Measurements from ENCODE around the gene TRRAP. TPM values are rescaled to one million over a fixed set of nuclear protein-coding genes. Genes with fewer than 3 reads are reported as not detected.
A peak's percentile ranks its signal among the peaks of the same experiment; 100 is the strongest.

TRRAP gene
- total RNA-seq, 1 donor from 2014 or later, result 30.4 TPM

DNA sequence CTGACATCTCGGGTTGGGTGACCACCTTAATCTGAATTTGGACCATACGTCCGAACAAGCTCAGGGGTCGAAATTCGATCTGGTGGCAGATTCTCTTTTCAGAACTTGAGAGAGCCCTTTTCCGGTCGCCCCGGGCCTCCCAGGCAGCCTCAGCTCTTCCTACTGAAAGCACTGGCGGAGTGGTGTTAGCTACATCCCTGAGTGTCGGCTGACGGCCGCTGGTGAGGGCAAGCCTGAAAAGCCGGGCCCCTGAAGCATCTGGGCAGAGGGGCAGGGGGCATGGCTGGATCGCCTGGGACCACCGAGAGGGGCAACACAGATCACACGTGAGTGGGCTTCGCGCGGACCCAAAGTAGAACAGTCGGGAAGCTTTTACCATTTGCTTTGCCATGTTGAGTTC, 149.5 kb downstream of the TRRAP start:
- Mint-ChIP-seq H3K27me3 (ENCODE audit: low read depth) (no peaks in the 10 kb centered on the region), H3K27ac (ENCODE audit: unreplicated experiment) (peak overlapping the region; percentile 71), H3K9me3 (ENCODE audit: low read depth) (peaks cover 6% of the 10 kb centered on the region), H3K4me1 (ENCODE audit: low read depth) (peaks cover 66% of the 10 kb centered on the region), H3K4me3 (ENCODE audit: unreplicated experiment) (no peak overlapping the region), H3K36me3 (ENCODE audit: low read depth) (peaks cover 37% of the 10 kb centered on the region)
- TF ChIP-seq, protein P1, sequence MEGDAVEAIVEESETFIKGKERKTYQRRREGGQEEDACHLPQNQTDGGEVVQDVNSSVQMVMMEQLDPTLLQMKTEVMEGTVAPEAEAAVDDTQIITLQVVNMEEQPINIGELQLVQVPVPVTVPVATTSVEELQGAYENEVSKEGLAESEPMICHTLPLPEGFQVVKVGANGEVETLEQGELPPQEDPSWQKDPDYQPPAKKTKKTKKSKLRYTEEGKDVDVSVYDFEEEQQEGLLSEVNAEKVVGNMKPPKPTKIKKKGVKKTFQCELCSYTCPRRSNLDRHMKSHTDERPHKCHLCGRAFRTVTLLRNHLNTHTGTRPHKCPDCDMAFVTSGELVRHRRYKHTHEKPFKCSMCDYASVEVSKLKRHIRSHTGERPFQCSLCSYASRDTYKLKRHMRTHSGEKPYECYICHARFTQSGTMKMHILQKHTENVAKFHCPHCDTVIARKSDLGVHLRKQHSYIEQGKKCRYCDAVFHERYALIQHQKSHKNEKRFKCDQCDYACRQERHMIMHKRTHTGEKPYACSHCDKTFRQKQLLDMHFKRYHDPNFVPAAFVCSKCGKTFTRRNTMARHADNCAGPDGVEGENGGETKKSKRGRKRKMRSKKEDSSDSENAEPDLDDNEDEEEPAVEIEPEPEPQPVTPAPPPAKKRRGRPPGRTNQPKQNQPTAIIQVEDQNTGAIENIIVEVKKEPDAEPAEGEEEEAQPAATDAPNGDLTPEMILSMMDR (IDR thresholded peaks at IDR 0.05), result no peak
- no peak for DNase-seq (ENCODE audit: low spot score)

DNA sequence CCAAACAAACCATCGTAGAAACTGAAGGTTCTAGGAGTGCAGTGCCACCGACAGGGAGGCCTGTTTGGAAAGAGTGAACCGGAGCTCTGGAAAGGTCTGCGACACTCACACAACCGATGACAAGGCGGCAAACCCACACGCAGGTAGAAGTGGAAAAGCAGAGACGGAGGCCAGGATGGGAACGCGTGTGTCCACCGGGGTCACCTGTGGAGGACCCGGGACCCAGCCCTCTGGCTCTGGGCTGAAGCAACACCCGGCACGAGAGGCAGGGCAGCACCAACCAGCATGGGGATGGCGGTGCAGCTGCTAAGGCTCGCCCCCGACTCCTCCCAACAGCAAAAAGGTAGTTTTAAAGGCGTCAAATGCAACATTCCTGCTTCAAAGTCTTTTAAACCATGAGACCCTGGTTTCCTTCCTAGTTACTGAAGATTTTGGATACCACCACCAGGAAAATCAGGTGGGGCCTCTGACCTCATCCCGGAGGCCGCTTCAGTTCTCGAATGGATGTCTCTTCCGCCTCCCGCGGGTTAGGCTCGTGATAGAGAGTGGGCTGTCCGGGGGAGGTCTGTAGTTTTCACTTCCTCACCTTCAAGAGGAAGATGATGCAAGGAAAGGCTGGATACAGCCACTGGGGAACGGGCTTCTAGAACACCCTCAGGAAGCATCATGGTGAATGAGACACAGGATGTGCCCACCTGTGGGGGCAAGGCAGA, 150.1 kb downstream of the TRRAP start:
- no peak for DNase-seq (ENCODE audit: low spot score)
- no peaks in the 10 kb centered on the region for H3K27me3 Mint-ChIP-seq (ENCODE audit: low read depth)
- H3K4me3 Mint-ChIP-seq (ENCODE audit: unreplicated experiment), result no peak overlapping the region
- TF ChIP-seq, protein P1 (IDR thresholded peaks at IDR 0.05), result no peak
- H3K4me1 Mint-ChIP-seq (ENCODE audit: low read depth), result peaks cover 61% of the 10 kb centered on the region
- peak overlapping the region; percentile 71 for H3K27ac Mint-ChIP-seq (ENCODE audit: unreplicated experiment)
- H3K36me3 Mint-ChIP-seq (ENCODE audit: low read depth), result peaks cover 39% of the 10 kb centered on the region
- peaks cover 6% of the 10 kb centered on the region for H3K9me3 Mint-ChIP-seq (ENCODE audit: low read depth)

DNA sequence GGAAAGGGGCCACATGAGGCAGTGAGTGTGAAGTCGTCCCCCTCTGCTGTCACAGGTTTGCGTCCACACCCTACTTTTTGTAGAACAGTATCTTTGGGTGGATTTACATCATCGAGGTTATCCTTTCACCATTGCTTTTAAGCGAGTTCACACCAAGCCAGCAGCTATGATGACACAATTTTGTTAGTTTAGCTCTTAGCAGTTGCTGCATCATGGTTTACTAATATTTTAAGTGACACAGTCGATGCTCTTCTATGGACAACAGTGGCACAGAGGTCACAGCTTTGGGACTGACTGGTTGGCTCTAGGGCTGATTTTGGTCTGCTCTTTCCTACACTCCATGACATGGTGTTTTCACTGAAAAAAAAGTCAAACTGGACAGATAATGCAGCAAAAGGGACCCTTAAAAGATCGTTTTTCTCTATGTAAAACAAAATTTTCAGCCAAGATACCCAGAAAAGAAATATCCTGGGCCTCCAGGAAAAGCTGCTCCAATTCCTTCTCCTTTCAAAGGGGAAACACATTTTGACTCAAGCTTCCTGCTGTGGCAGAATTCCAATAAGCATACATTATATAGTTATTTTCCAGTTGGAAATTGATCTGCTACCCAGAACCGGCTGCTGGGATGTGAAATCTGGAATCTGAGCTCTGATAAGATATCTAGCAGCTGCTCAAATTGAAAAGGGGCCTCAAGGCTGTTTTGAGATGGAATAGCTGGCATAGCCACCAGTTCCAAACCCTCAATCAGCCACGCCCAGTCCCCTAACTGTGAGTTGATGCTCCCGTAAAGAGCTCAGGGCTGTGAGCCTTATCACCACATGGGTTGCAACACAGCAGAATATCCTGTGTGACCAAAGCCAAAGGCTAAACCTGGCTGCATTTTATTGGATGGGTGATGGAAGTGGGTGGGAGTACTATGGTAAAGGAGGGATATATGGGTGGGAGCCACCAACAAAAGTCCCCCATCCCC, 151.4 kb downstream of the TRRAP start:
- no peaks in the 10 kb centered on the region for H3K27me3 Mint-ChIP-seq (ENCODE audit: low read depth)
- no peak overlapping the region for H3K4me3 Mint-ChIP-seq (ENCODE audit: unreplicated experiment)
- H3K27ac Mint-ChIP-seq (ENCODE audit: unreplicated experiment), result peak overlapping the region; percentile 83
- peaks cover under 1% of the 10 kb centered on the region for H3K9me3 Mint-ChIP-seq (ENCODE audit: low read depth)
- H3K36me3 Mint-ChIP-seq (ENCODE audit: low read depth), result peaks cover 42% of the 10 kb centered on the region
- TF ChIP-seq, protein P1 (IDR thresholded peaks at IDR 0.05), result no peak
- no peak for DNase-seq (ENCODE audit: low spot score)
- H3K4me1 Mint-ChIP-seq (ENCODE audit: low read depth), result peaks cover 50% of the 10 kb centered on the region

DNA sequence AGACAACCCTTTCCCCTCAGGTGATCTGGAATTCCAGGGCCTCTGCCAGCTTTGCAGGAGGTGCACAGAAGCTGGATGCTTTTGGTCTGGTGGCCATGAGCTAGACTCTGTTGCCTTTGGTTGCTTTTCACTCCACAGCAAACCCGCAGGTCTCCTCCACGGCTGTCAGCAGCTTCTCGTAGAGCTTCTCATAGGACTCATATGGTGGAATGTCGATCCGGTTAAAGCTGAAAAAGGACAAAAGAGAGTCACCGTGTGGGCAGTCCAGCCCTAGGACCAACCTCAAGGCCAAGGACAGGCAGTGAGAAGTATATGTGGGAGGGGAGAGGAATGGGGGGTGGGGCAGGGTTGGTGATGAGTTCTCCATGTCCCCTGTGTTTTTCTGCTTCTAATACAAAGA, 152.1 kb downstream of the TRRAP start:
- no peak for DNase-seq (ENCODE audit: low spot score)
- Mint-ChIP-seq H3K4me3 (ENCODE audit: unreplicated experiment) (no peak overlapping the region), H3K27me3 (ENCODE audit: low read depth) (no peaks in the 10 kb centered on the region), H3K27ac (ENCODE audit: unreplicated experiment) (peak overlapping the region; percentile 83), H3K9me3 (ENCODE audit: low read depth) (no peaks in the 10 kb centered on the region), H3K4me1 (ENCODE audit: low read depth) (peaks cover 46% of the 10 kb centered on the region), H3K36me3 (ENCODE audit: low read depth) (peaks cover 47% of the 10 kb centered on the region)
- TF ChIP-seq, protein P1 (IDR thresholded peaks at IDR 0.05), result no peak

DNA sequence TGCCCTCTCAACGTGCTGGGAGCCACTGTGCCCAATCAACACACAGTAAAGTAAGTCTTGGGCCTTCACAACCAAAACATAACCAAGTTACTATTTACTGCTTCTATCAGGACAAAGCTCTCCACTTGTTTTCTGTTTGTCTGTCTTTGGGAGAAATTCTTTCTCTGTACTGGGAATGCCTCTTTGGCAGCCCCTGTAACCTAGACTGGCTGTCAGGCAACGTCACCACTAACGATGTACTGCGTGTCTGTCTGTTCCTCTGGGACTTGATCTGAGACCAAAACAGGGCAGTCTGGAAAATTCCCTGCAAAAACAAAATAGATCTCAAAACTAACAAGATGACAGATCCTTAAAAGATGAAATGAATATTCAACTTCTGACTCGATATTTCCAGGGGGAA, 152.6 kb downstream of the TRRAP start:
- H3K27me3 Mint-ChIP-seq (ENCODE audit: low read depth), result no peaks in the 10 kb centered on the region
- no peaks in the 10 kb centered on the region for H3K9me3 Mint-ChIP-seq (ENCODE audit: low read depth)
- H3K4me1 Mint-ChIP-seq (ENCODE audit: low read depth), result peaks cover 41% of the 10 kb centered on the region
- TF ChIP-seq, protein P1 (IDR thresholded peaks at IDR 0.05), result no peak
- DNase-seq (ENCODE audit: low spot score), result no peak
- H3K27ac Mint-ChIP-seq (ENCODE audit: unreplicated experiment), result peak overlapping the region; percentile 83
- H3K36me3 Mint-ChIP-seq (ENCODE audit: low read depth), result peaks cover 52% of the 10 kb centered on the region
- H3K4me3 Mint-ChIP-seq (ENCODE audit: unreplicated experiment), result peak overlapping the region; percentile 13

Measured in chondrocyte (in vitro differentiated cells).